ENCODE measurements around the gene KCNQ1.

Gene KCNQ1

GRCh38 chr11:2421996-2422395 is 22.8 kb upstream of the KCNQ1 start:
- no peak overlapping the region for H3K4me3 ChIP-seq (ENCODE audit: low read depth, low read length)
- no peak for TF ChIP-seq CTCF (IDR thresholded peaks at IDR 0.05; ENCODE audit: low read depth, low read length)
- no peak for DNase-seq
- H3K27me3 ChIP-seq = no peaks in the 10 kb centered on the region
- H3K4me1 ChIP-seq = no peaks in the 10 kb centered on the region
- H3K36me3 ChIP-seq = no peaks in the 10 kb centered on the region
- no peaks in the 10 kb centered on the region for H3K9me3 ChIP-seq

GRCh38 chr11:2422461-2423156 is 22.2 kb upstream of the KCNQ1 start:
- Histone ChIP-seq H3K4me1 (no peaks in the 10 kb centered on the region), H3K36me3 (no peaks in the 10 kb centered on the region), H3K27me3 (no peaks in the 10 kb centered on the region), H3K9me3 (no peaks in the 10 kb centered on the region), H3K4me3 (ENCODE audit: low read depth, low read length) (no peak overlapping the region)
- DNase-seq = no peak
- TF ChIP-seq CTCF (IDR thresholded peaks at IDR 0.05; ENCODE audit: low read depth, low read length) = no peak

GRCh38 chr11:2423157-2424025 is 21.4 kb upstream of the KCNQ1 start:
- DNase-seq = no peak
- Histone ChIP-seq H3K4me3 (ENCODE audit: low read depth, low read length) (no peak overlapping the region), H3K36me3 (no peaks in the 10 kb centered on the region), H3K4me1 (no peaks in the 10 kb centered on the region), H3K9me3 (no peaks in the 10 kb centered on the region), H3K27me3 (no peaks in the 10 kb centered on the region)
- no peak for TF ChIP-seq CTCF (IDR thresholded peaks at IDR 0.05; ENCODE audit: low read depth, low read length)

GRCh38 chr11:2424811-2425495 is 19.9 kb upstream of the KCNQ1 start:
- Histone ChIP-seq H3K4me3 (ENCODE audit: low read depth, low read length) (no peak overlapping the region), H3K4me1 (no peaks in the 10 kb centered on the region), H3K27me3 (no peaks in the 10 kb centered on the region), H3K36me3 (no peaks in the 10 kb centered on the region), H3K9me3 (no peaks in the 10 kb centered on the region)
- DNase-seq = no peak
- no peak for TF ChIP-seq CTCF (IDR thresholded peaks at IDR 0.05; ENCODE audit: low read depth, low read length)

- Histone ChIP-seq H3K27me3 (no peaks in the 10 kb centered on the region), H3K9me3 (no peaks in the 10 kb centered on the region), H3K4me1 (no peaks in the 10 kb centered on the region), H3K4me3 (ENCODE audit: low read depth, low read length) (no peak overlapping the region), H3K36me3 (no peaks in the 10 kb centered on the region)
- no peak for DNase-seq
- no peak for TF ChIP-seq CTCF (IDR thresholded peaks at IDR 0.05; ENCODE audit: low read depth, low read length)
Measured at GRCh38 chr11:2425506-2425905, 19.3 kb upstream of the KCNQ1 start.

Data from BE2C (cell line).